Measurements from ENCODE around the gene LSM8. TPM values are rescaled to one million over a fixed set of nuclear protein-coding genes. Genes with fewer than 3 reads are reported as not detected.

The LSM8 gene
- total and polyA plus RNA-seq, 10 of the 15 experiments (the other 5 are each of a cell fraction or from before 2014, with no cell fraction given) = 46.9 to 173 (median 111) TPM

- ChIA-PET SMC1A (ENCODE audit: uncharacterized antibody, unreplicated experiment) (interaction anchor here (1.3 kb wide), 1 partner anchor 22 kb away, joined by 3 read pairs; no protein-coding TSS in a partner anchor), POLR2A (no interaction called here), RAD21 (ENCODE audit: unreplicated experiment) (no interaction called here), CTCF (interaction anchor here (0.9 to 1.0 kb wide), 2 partner anchors 18 to 20 kb away, joined by 3 read pairs; no protein-coding TSS in a partner anchor)
- WGBS (ENCODE audit: insufficient coverage, insufficient replicate concordance, low lambda C conversion rate, missing lambda C conversion rate) = 0% methylated on average over 1 of the region's 1 CpG
- intact Hi-C loops (cut with micrococcal nuclease; ENCODE audit: unreplicated experiment) = no loop called here
- Histone ChIP-seq H3K79me2 (ENCODE audit: control insufficient read depth, insufficient read depth, low read length) (no peaks in the 10 kb centered on the region), H4K20me1 (ENCODE audit: control insufficient read depth, insufficient read depth) (no peaks in the 10 kb centered on the region), H3K4me2 (ENCODE audit: control insufficient read depth, insufficient read depth) (no peak overlapping the region), H3K9ac (ENCODE audit: control insufficient read depth, insufficient read depth, low read length) (no peak overlapping the region), H3K4me1 (ENCODE audit: control insufficient read depth, insufficient read depth, low read length) (no peaks in the 10 kb centered on the region), H3K27ac (ENCODE audit: control insufficient read depth, insufficient read depth) (no peak overlapping the region), H3K9me3 (replicated peaks; ENCODE audit: control insufficient read depth, insufficient read depth, low read length) (no peaks in the 10 kb centered on the region), H3K4me3 (no peak overlapping the region), H3K36me3 (ENCODE audit: control insufficient read depth in 2 of 2, insufficient read depth in 2 of 2, low read length in 1 of 2) (no peaks in the 10 kb centered on the region), H3K27me3 (replicated peaks in 1 of 2; ENCODE audit: control insufficient read depth in 2 of 2, insufficient read depth in 2 of 2, low read length in 1 of 2) (no peaks in the 10 kb centered on the region), H2AFZ (ENCODE audit: control insufficient read depth, low read depth, low read length) (no peak overlapping the region)
- FAIRE-seq = no peak
- no peak for DNase-seq (ENCODE audit: low read depth, low spot score)
- in situ Hi-C loops (cut with MboI) = no loop called here
- ATAC-seq = no peak
- BruUV-seq (replicated peaks) = no TSS peak
- TF ChIP-seq CEBPZ (IDR thresholded peaks at IDR 0.05; ENCODE audit: low read depth, low read length) (no peak), SREBF2 (IDR thresholded peaks at IDR 0.05; ENCODE audit: low read length) (no peak), CEBPB (IDR thresholded peaks at IDR 0.05; ENCODE audit: borderline replicate concordance in 1 of 2, low read depth in 2 of 2, low read length in 2 of 2) (no peak), ZBTB11 (CRISPR knock-in tag; IDR thresholded peaks at IDR 0.05) (no peak), EP300 (IDR thresholded peaks at IDR 0.05; ENCODE audit: borderline replicate concordance in 1 of 2, control insufficient read depth in 1 of 2, low read depth in 2 of 2, low read length in 2 of 2) (no peak), NKRF (conservative IDR thresholded peaks at IDR 0.05) (no peak), SMARCA5 (IDR thresholded peaks at IDR 0.05) (no peak), ZSCAN29 (IDR thresholded peaks at IDR 0.05) (no peak), MYB (IDR thresholded peaks at IDR 0.05; ENCODE audit: borderline replicate concordance, low read depth, low read length) (no peak), SUZ12 (IDR thresholded peaks at IDR 0.05; ENCODE audit: unreplicated experiment) (no peak), CTCF (IDR thresholded peaks at IDR 0.05 in 2 of 3, conservative IDR thresholded peaks at IDR 0.05 in 1 of 3; ENCODE audit: control insufficient read depth in 2 of 3, extremely low read depth in 1 of 3, insufficient read depth in 1 of 3, low read depth in 3 of 3, low read length in 3 of 3) (no peak), EED (IDR thresholded peaks at IDR 0.05; ENCODE audit: low read depth) (no peak), IKZF1 (conservative IDR thresholded peaks at IDR 0.05) (no peak), ZBED1 (IDR thresholded peaks at IDR 0.05; ENCODE audit: borderline replicate concordance) (no peak)
Measured at GRCh38 chr7:118232837-118233236, 48.9 kb downstream of the LSM8 start.
